Subcutaneous adipose tissue (tissue), 4 donors: ENCODE results near the gene TMPRSS12. TPM values are rescaled to one million over a fixed set of nuclear protein-coding genes. Genes with fewer than 3 reads are reported as not detected.

ENCODE experiments used
- total RNA-seq, 4 donors: library from RNA; depleted of rRNA; stranded (reverse); fragments of >200 nt; gene quantifications; one replicate each; pipeline ENCODE4 v1.1.0, GENCODE V29; 2016
- TF ChIP-seq, protein P1 (sequence below): fragments of 450-650 bp; IDR thresholded peaks from one replicate; pipeline ENCODE4 v1.5.1; 2016; ENCODE audit warnings: low read depth, mild to moderate bottlenecking, control low read depth, antibody characterized with exemption, moderate library complexity

The TMPRSS12 gene
- total RNA-seq, 4 donors from 2014 or later, result not detected

DNA sequence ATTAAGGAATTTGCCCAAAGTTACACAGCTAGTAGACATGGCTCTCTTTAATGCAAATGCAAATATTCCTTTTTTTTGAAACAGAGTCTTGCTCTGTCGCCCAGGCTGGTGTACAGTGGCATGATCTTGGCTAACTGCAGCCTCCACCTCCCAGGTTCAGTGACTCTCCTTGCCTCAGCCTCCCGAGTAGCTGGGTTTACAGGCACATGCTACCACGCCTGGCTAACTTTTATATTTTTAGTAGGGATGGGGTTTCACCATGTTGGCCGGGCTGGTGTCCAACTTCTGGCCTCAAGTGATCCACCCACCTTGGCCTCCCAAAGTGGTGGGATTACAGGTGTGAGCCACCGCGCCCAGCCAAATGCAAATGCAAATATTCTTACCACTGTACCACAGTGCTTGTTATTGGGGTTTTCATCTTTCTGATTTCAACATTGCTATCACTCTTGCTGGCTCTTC, 85.1 kb downstream of the TMPRSS12 start:
- TF ChIP-seq, protein P1, sequence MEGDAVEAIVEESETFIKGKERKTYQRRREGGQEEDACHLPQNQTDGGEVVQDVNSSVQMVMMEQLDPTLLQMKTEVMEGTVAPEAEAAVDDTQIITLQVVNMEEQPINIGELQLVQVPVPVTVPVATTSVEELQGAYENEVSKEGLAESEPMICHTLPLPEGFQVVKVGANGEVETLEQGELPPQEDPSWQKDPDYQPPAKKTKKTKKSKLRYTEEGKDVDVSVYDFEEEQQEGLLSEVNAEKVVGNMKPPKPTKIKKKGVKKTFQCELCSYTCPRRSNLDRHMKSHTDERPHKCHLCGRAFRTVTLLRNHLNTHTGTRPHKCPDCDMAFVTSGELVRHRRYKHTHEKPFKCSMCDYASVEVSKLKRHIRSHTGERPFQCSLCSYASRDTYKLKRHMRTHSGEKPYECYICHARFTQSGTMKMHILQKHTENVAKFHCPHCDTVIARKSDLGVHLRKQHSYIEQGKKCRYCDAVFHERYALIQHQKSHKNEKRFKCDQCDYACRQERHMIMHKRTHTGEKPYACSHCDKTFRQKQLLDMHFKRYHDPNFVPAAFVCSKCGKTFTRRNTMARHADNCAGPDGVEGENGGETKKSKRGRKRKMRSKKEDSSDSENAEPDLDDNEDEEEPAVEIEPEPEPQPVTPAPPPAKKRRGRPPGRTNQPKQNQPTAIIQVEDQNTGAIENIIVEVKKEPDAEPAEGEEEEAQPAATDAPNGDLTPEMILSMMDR, result no peak

GRCh38 chr12:50928392-50928791, 85.7 kb downstream of the TMPRSS12 start:
- TF ChIP-seq, protein P1, result no peak

- TF ChIP-seq, protein P1, result no peak
Observed at GRCh38 chr12:50929831-50930230, 87.1 kb downstream of the TMPRSS12 start.

DNA sequence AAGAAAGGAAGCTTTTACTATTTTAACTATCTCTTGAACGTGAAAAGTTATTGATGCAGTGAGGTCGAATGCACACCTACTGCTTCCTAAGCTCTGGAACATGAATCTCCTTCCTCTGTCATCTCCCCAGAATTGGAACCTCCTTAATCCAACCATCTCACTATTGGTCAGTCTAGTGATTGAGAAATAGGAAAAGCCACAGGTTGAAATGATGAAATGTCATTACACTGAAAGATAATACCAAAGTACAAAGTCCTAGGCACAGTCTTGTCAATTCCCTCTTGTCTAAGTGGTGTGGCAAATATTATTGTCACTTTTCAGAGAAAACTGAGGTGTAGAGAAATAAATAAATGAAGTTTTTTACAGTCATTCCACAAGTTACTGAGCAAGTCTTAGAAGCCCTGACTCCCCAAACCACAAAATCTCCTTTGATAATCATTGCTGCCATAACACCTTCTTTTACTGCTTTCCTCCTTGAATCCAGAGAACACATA, 90.1 kb downstream of the TMPRSS12 start:
- TF ChIP-seq, protein P1, result no peak

DNA sequence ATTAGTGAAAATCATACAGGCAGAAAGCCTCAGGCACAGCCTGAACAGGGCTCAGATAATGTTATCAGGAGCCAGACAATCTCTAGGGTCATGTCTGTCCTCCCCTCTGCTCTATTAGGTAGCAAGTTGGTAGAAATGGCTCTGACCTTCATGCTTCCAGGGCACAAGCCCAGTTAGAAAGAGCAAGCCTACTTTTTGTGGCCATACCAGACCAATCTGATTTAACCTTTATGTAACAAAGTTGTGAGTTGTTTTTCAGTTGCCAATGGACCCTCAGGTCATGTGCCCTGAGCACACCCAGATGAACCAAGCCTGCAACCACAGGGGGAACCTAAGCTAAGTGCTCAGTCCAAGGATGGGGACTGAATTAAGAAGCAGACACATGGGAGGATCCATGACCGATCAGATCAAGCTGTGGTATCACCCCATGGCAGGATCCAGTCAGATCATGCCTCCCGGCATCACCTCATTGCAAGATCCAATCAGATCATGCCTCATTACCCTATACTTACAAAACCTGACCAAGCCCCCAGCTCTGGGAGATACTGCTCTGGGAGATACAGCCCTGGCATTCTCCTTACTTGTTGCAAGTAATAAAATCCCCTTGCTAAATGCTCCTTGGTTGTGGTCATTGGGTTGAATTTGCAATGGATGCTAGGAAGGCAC, 90.9 kb downstream of the TMPRSS12 start:
- TF ChIP-seq, protein P1, result no peak

GRCh38 chr12:50934371-50934851, 91.7 kb downstream of the TMPRSS12 start:
- TF ChIP-seq, protein P1, result no peak

GRCh38 chr12:50934981-50935807, 92.5 kb downstream of the TMPRSS12 start:
- TF ChIP-seq, protein P1, result no peak
